CD14-positive monocyte (primary cell): Measurements from ENCODE around the gene GSE1. TPM values are rescaled to one million over a fixed set of nuclear protein-coding genes. Genes with fewer than 3 reads are reported as not detected.

Source experiments
- DNase-seq, 3 donors: peaks; one replicate each; pipeline ENCODE4 v3.0.0-alpha.2; 2011 to 2022
- H2AFZ ChIP-seq: 2 replicates; pipeline ENCODE4 v1.6.0; 2012; ENCODE audit warnings: mild to moderate bottlenecking, low read depth, low read length, inconsistent platforms; ENCODE audit not compliant: insufficient read depth, poor library complexity, severe bottlenecking
- H3K27ac ChIP-seq, 2 donors: 1 replicate in 1 of 2; 2 replicates in 1 of 2; pipeline ENCODE4 v1.5.1; 2012 to 2013; ENCODE audit warnings: low read length in 2 of 2, control low read depth in 1 of 2, inconsistent platforms in 1 of 2, low read depth in 1 of 2, mild to moderate bottlenecking in 1 of 2
- H3K27me3 ChIP-seq, 2 donors: one replicate each; pipeline versions ENCODE4 v1.6.0 to v1.6.1; 2011 to 2013; ENCODE audit warnings: low read length in 2 of 2; ENCODE audit not compliant: control insufficient read depth in 2 of 2, insufficient read depth in 2 of 2
- H3K36me3 ChIP-seq, 2 donors: replicated peaks in 1 of 2; 1 replicate in 1 of 2; 2 replicates in 1 of 2; pipeline versions ENCODE4 v1.5.1 to v1.6.1; 2012 to 2013; ENCODE audit warnings: low read length in 2 of 2, control low read depth in 1 of 2, inconsistent platforms in 1 of 2, mild to moderate bottlenecking in 1 of 2; ENCODE audit not compliant: insufficient read depth in 2 of 2, control insufficient read depth in 1 of 2
- H3K4me1 ChIP-seq, 2 donors: 1 replicate in 1 of 2; 2 replicates in 1 of 2; pipeline versions ENCODE4 v1.5.1 to v1.6.1; 2012 to 2013; ENCODE audit warnings: low read length in 2 of 2, control low read depth in 1 of 2, inconsistent platforms in 1 of 2, mild to moderate bottlenecking in 1 of 2, moderate library complexity in 1 of 2; ENCODE audit not compliant: insufficient read depth in 2 of 2, control insufficient read depth in 1 of 2
- H3K4me2 ChIP-seq: replicated peaks from 2 replicates; pipeline ENCODE3; 2012; ENCODE audit warnings: low read length, moderate library complexity, mild to moderate bottlenecking; ENCODE audit not compliant: poor library complexity, severe bottlenecking; ENCODE audit errors: extremely low read depth
- H3K4me3 ChIP-seq, 3 experiments: fragments of 200-600 bp in 1 of 3; sonication (generic) in 1 of 3; replicated peaks in 1 of 3; 1 replicate in 2 of 3; 2 replicates in 1 of 3; pipeline ENCODE4 v1.5.1; 2011 to 2013; ENCODE audit warnings: low read length in 3 of 3, mild to moderate bottlenecking in 3 of 3, control low read depth in 2 of 3, low read depth in 2 of 3, inconsistent platforms in 1 of 3, moderate library complexity in 1 of 3
- H3K79me2 ChIP-seq: 2 replicates; pipeline ENCODE4 v1.6.0; 2012; ENCODE audit warnings: mild to moderate bottlenecking, control low read depth, inconsistent platforms, low read length, moderate library complexity; ENCODE audit not compliant: insufficient read depth
- H3K9ac ChIP-seq: 2 replicates; pipeline ENCODE4 v1.6.0; 2017; ENCODE audit warnings: low read length, mild to moderate bottlenecking; ENCODE audit not compliant: insufficient read depth, poor library complexity, severe bottlenecking
- H3K9me3 ChIP-seq, 2 donors: replicated peaks in 1 of 2; 1 replicate in 1 of 2; 2 replicates in 1 of 2; pipeline versions ENCODE4 v1.5.1 to v1.6.1; 2012 to 2013; ENCODE audit warnings: low read length in 2 of 2, control low read depth in 1 of 2; ENCODE audit not compliant: control insufficient read depth in 1 of 2, insufficient read depth in 1 of 2
- H4K20me1 ChIP-seq: 2 replicates; pipeline ENCODE4 v1.6.0; 2012; ENCODE audit warnings: mild to moderate bottlenecking, low read length, control low read depth, moderate library complexity; ENCODE audit not compliant: insufficient read depth
- H3K27ac Mint-ChIP-seq, 7 donors: one replicate each; pipeline ENCODE4 v1.8.0; 2020; ENCODE audit warnings: mild to moderate bottlenecking in 7 of 7, mixed read lengths in 7 of 7, moderate library complexity in 6 of 7, inconsistent platforms in 2 of 7
- H3K27me3 Mint-ChIP-seq, 3 donors: one replicate each; pipeline ENCODE4 v1.8.0; 2021 to 2022; ENCODE audit warnings: low read depth in 3 of 3, mild to moderate bottlenecking in 3 of 3, mixed read lengths in 3 of 3, moderate library complexity in 3 of 3, inconsistent platforms in 1 of 3
- H3K36me3 Mint-ChIP-seq, 2 donors: one replicate each; pipeline ENCODE4 v1.8.0; 2020; ENCODE audit warnings: mixed read lengths in 2 of 2, inconsistent platforms in 1 of 2, mild to moderate bottlenecking in 1 of 2
- H3K4me1 Mint-ChIP-seq: one replicate; pipeline ENCODE4 v1.8.0; 2020; ENCODE audit warnings: mild to moderate bottlenecking, mixed read lengths
- H3K4me3 Mint-ChIP-seq, 2 donors: one replicate each; pipeline ENCODE4 v1.8.0; 2020; ENCODE audit warnings: mild to moderate bottlenecking in 2 of 2, mixed read lengths in 2 of 2, moderate library complexity in 1 of 2
- H3K9me3 Mint-ChIP-seq, 7 donors: one replicate each; pipeline ENCODE4 v1.8.0; 2020 to 2022; ENCODE audit warnings: mixed read lengths in 7 of 7, mild to moderate bottlenecking in 6 of 7, moderate library complexity in 6 of 7, inconsistent platforms in 2 of 7
- whole genome bisulfite sequencing: methylation state at CpG from one replicate; pipeline ENCODE4 v1.1.5; 2013; ENCODE audit warnings: missing lambda C conversion rate; ENCODE audit not compliant: insufficient coverage; 5-methylcytosine and 5-hydroxymethylcytosine counted together
- intact Hi-C, 2 donors: fragments of 100-400 bp; cut with micrococcal nuclease; formaldehyde crosslinking; loops; one replicate each; pipeline versions ENCODE4 v1.15.0 to v1.15.1; 2023
- polyA plus RNA-seq, 3 donors: library from polyadenylated mRNA; depleted of rRNA in 1 of 3; unstranded in 2 of 3; stranded (reverse) in 1 of 3; fragments of 300-500 nt in 2 of 3; fragments of >200 nt in 1 of 3; fragmentation: Illumina TruSeq in 2 of 3; gene quantifications; 1 replicate in 2 of 3; 2 replicates in 1 of 3; pipeline ENCODE4 v1.2.3, GENCODE V29; 2012 to 2021
- TF ChIP-seq, protein P1 (sequence below): fragments of 200-600 bp; IDR thresholded peaks from one replicate; pipeline ENCODE4 v1.8.0; 2022; ENCODE audit warnings: antibody characterized with exemption, mild to moderate bottlenecking

GSE1 gene
- polyA plus RNA-seq, 3 donors: 0.67 to 38.9 (median 0.86) TPM

DNA sequence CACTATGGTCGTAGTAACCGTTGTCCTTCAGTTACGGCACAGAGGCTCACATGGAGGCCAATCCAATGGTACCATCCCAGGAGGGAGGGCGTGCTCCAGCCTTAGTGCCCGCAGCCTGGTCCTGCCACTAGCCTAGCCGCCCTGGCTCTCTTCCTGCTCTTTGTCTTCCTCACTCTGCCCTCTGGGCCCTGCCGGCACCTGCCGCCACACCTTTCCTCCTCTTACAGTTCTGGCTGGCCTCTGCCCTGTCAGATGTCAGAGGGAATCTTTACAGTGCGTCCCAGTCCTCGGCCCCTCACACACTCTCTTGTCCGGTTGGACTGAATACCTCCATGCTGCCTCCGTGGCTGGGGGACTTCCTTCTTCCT, 52.2 kb downstream of the GSE1 start:
- Histone ChIP-seq H3K79me2 (no peaks in the 10 kb centered on the region), H3K4me3 (no peak overlapping the region), H4K20me1 (no peaks in the 10 kb centered on the region), H3K9ac (no peak overlapping the region), H2AFZ (no peak overlapping the region), H3K27me3 (no peaks in the 10 kb centered on the region), H3K9me3 (no peaks in the 10 kb centered on the region), H3K36me3 (peaks cover 95 to 98% of the 10 kb centered on the region in 2 donors), H3K27ac (no peak overlapping the region), H3K4me2 (no peak overlapping the region), H3K4me1 (no peaks in the 10 kb centered on the region)
- TF ChIP-seq, protein P1, sequence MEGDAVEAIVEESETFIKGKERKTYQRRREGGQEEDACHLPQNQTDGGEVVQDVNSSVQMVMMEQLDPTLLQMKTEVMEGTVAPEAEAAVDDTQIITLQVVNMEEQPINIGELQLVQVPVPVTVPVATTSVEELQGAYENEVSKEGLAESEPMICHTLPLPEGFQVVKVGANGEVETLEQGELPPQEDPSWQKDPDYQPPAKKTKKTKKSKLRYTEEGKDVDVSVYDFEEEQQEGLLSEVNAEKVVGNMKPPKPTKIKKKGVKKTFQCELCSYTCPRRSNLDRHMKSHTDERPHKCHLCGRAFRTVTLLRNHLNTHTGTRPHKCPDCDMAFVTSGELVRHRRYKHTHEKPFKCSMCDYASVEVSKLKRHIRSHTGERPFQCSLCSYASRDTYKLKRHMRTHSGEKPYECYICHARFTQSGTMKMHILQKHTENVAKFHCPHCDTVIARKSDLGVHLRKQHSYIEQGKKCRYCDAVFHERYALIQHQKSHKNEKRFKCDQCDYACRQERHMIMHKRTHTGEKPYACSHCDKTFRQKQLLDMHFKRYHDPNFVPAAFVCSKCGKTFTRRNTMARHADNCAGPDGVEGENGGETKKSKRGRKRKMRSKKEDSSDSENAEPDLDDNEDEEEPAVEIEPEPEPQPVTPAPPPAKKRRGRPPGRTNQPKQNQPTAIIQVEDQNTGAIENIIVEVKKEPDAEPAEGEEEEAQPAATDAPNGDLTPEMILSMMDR: no peak
- WGBS: 97% methylated on average over 11 of the region's 12 CpGs
- no peak for DNase-seq
- Mint-ChIP-seq H3K27me3 (no peaks in the 10 kb centered on the region), H3K36me3 (peaks cover 88 to 95% of the 10 kb centered on the region in 2 donors), H3K4me3 (no peak overlapping the region), H3K9me3 (no peaks in the 10 kb centered on the region), H3K27ac (peak overlapping the region in 2 of 7 donors; percentile 0 to 59), H3K4me1 (no peaks in the 10 kb centered on the region)
- intact Hi-C loops: no loop called here

DNA sequence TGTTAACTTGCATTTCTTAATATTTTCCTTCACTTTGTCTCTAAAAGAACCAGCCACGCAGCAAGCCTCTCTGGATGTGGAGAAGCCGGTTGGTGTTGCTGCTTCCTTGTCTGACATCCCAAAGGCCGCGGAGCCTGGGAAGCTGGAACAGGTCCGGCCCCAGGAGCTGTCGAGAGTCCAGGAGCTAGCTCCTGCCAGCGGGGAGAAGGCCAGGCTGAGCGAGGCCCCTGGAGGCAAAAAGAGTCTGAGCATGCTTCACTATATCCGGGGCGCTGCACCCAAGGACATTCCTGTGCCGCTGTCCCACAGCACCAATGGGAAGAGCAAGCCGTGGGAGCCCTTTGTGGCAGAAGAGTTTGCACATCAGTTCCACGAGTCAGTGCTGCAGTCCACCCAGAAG, 52.8 kb downstream of the GSE1 start:
- no peak for DNase-seq
- H4K20me1 ChIP-seq: no peaks in the 10 kb centered on the region
- Mint-ChIP-seq H3K9me3 (no peaks in the 10 kb centered on the region), H3K4me1 (no peaks in the 10 kb centered on the region), H3K27ac (peak overlapping the region in 1 of 7 donors; percentile 62), H3K4me3 (no peak overlapping the region), H3K27me3 (no peaks in the 10 kb centered on the region), H3K36me3 (peaks cover 90 to 96% of the 10 kb centered on the region in 2 donors)
- peaks cover 98 to 100% of the 10 kb centered on the region in 2 donors for H3K36me3 ChIP-seq
- no peaks in the 10 kb centered on the region for H3K9me3 ChIP-seq
- H3K4me3 ChIP-seq: no peak overlapping the region
- H3K4me1 ChIP-seq: no peaks in the 10 kb centered on the region
- H2AFZ ChIP-seq: no peak overlapping the region
- TF ChIP-seq, protein P1: no peak
- H3K4me2 ChIP-seq: no peak overlapping the region
- no peaks in the 10 kb centered on the region for H3K27me3 ChIP-seq
- WGBS: 97% methylated on average over 13 of the region's 13 CpGs
- H3K27ac ChIP-seq: no peak overlapping the region
- intact Hi-C loops: no loop called here
- H3K79me2 ChIP-seq: no peaks in the 10 kb centered on the region
- no peak overlapping the region for H3K9ac ChIP-seq
